Measurements from ENCODE around the gene TP53I3.
"Not testable (repeated sequence)": the region's sequence is repeated elsewhere in the genome, so short reads cannot be mapped to it uniquely, and the experiment has no call there.

The TP53I3 gene

GRCh38 chr2:24051833-24052232 is 32.8 kb downstream of the TP53I3 start:
- DNase-seq, result no peak

- DNase-seq, result no peak
Measured at GRCh38 chr2:24050041-24050979, 34.3 kb downstream of the TP53I3 start.

- peak; percentile 4 for DNase-seq
Measured at GRCh38 chr2:24049485-24050021, 35.1 kb downstream of the TP53I3 start, which contains the start of gene FKBP1B. FKBP1B (plus strand) TSS chr2:24049741; CDS start chr2:24049850, 109 bp downstream.

GRCh38 chr2:24048769-24049484 is 35.7 kb downstream of the TP53I3 start:
- DNase-seq, result peak; percentile 15

GRCh38 chr2:24047703-24048033 is 37.0 kb downstream of the TP53I3 start:
- DNase-seq, result no peak

GRCh38 chr2:24046930-24047702 is 37.5 kb downstream of the TP53I3 start, which contains the start of gene WDCP:
WDCP (minus strand) TSS chr2:24047391; CDS start chr2:24039494, 7,897 bp downstream.
- DNase-seq, result peak; percentile 95

- no peak for DNase-seq
Measured at GRCh38 chr2:24046599-24046929, 38.1 kb downstream of the TP53I3 start.

- no peak for DNase-seq
Measured at GRCh38 chr2:24045511-24046508, 38.8 kb downstream of the TP53I3 start.

- DNase-seq, result not testable (repeated sequence)
Measured at GRCh38 chr2:24043133-24043532, 41.5 kb downstream of the TP53I3 start.

GRCh38 chr2:24040511-24040910 is 44.1 kb downstream of the TP53I3 start:
- DNase-seq, result no peak

GRCh38 chr2:24038786-24039499 is 45.7 kb downstream of the TP53I3 start:
- DNase-seq, result no peak
